ENCODE data around the gene C9orf72. TPM values are rescaled to one million over a fixed set of nuclear protein-coding genes. Genes with fewer than 3 reads are reported as not detected.
"Not testable (repeated sequence)": the region's sequence is repeated elsewhere in the genome, so short reads cannot be mapped to it uniquely, and the experiment has no call there.

C9orf72 gene
- total and polyA plus RNA-seq, 2 of the 13 experiments (the other 11 are each of a cell fraction or from before 2014, with no cell fraction given) = 3.1 to 5.9 TPM

GRCh38 chr9:27503623-27504022 is 69.7 kb downstream of the C9orf72 start (continued):
- TF ChIP-seq FOXP1 (IDR thresholded peaks at IDR 0.05) (no peak), FOXP1 (CRISPR knock-in tag; IDR thresholded peaks at IDR 0.05) (no peak), ZNF776 (CRISPR knock-in tag; IDR thresholded peaks at IDR 0.05) (no peak), HOMEZ (CRISPR knock-in tag; IDR thresholded peaks at IDR 0.05; ENCODE audit: low read depth) (no peak), HIVEP1 (CRISPR knock-in tag; IDR thresholded peaks at IDR 0.05) (no peak), ZNF33B (CRISPR knock-in tag; IDR thresholded peaks at IDR 0.05) (no peak), ZNF296 (CRISPR knock-in tag; conservative IDR thresholded peaks at IDR 0.05) (no peak), E2F2 (CRISPR knock-in tag; IDR thresholded peaks at IDR 0.05; ENCODE audit: borderline replicate concordance) (no peak), NFKBIZ (CRISPR knock-in tag; IDR thresholded peaks at IDR 0.05) (no peak), TBX3 (IDR thresholded peaks at IDR 0.05; ENCODE audit: borderline replicate concordance) (no peak), ZNF749 (CRISPR knock-in tag; IDR thresholded peaks at IDR 0.05; ENCODE audit: borderline replicate concordance) (no peak), NKX3-1 (CRISPR knock-in tag; IDR thresholded peaks at IDR 0.05) (no peak), ZNF335 (CRISPR knock-in tag; IDR thresholded peaks at IDR 0.05) (no peak), ERF (CRISPR knock-in tag; IDR thresholded peaks at IDR 0.05) (no peak), ZMYM2 (CRISPR knock-in tag; IDR thresholded peaks at IDR 0.05) (no peak), ZNF567 (CRISPR knock-in tag; IDR thresholded peaks at IDR 0.05; ENCODE audit: borderline replicate concordance) (no peak)
- TF ChIP-seq, protein P1, sequence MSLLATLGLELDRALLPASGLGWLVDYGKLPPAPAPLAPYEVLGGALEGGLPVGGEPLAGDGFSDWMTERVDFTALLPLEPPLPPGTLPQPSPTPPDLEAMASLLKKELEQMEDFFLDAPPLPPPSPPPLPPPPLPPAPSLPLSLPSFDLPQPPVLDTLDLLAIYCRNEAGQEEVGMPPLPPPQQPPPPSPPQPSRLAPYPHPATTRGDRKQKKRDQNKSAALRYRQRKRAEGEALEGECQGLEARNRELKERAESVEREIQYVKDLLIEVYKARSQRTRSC (CRISPR knock-in tag; IDR thresholded peaks at IDR 0.05; ENCODE audit: low read depth) = no peak

- intact Hi-C loops (cut with micrococcal nuclease; ENCODE audit: unreplicated experiment); H4K20me1 ChIP-seq (ENCODE audit: insufficient read depth, low read length); H3K27me3 ChIP-seq (ENCODE audit: control insufficient read depth in 1 of 2, insufficient read depth in 2 of 2, low read length in 2 of 2); CTCF ChIA-PET (ENCODE audit: low intra/inter-chr PET ratio, low total read pairs); H2AFZ ChIP-seq (ENCODE audit: low read length); H3K79me2 ChIP-seq (ENCODE audit: insufficient read depth, low read length); H3K4me2 ChIP-seq (ENCODE audit: low read depth, low read length); BruUV-seq (replicated peaks); ATAC-seq; H3K9me3 ChIP-seq (ENCODE audit: low read length); H3K4me1 ChIP-seq (ENCODE audit: insufficient read depth, low read length); POLR2A ChIA-PET; FAIRE-seq; in situ Hi-C loops (cut with HindIII; ENCODE audit: extremely low pct_ligation_motif_present, low pct_unique_long_range_greater_than_20kb); H3K36me3 ChIP-seq (replicated peaks in 1 of 2; ENCODE audit: control insufficient read depth in 1 of 2, insufficient read depth in 2 of 2, low read length in 2 of 2); H3K27ac ChIP-seq (ENCODE audit: extremely low read length, insufficient read depth, low read length); H3K9ac ChIP-seq (ENCODE audit: insufficient read depth, low read depth, low read length); DNase-seq (ENCODE audit: low spot score); H3K4me3 ChIP-seq (replicated peaks in 1 of 3; ENCODE audit: insufficient read depth in 1 of 3, low read depth in 2 of 3, low read length in 3 of 3): not testable (repeated sequence)
- 31% methylated on average over 3 of the region's 3 CpGs for WGBS (ENCODE audit: low lambda C conversion rate)
These were observed 72.4 kb downstream of the C9orf72 start for GRCh38 chr9:27500902-27501301.

All from HepG2 (cell line).